ENCODE measurements around the gene OR6S1.

Gene OR6S1

DNA sequence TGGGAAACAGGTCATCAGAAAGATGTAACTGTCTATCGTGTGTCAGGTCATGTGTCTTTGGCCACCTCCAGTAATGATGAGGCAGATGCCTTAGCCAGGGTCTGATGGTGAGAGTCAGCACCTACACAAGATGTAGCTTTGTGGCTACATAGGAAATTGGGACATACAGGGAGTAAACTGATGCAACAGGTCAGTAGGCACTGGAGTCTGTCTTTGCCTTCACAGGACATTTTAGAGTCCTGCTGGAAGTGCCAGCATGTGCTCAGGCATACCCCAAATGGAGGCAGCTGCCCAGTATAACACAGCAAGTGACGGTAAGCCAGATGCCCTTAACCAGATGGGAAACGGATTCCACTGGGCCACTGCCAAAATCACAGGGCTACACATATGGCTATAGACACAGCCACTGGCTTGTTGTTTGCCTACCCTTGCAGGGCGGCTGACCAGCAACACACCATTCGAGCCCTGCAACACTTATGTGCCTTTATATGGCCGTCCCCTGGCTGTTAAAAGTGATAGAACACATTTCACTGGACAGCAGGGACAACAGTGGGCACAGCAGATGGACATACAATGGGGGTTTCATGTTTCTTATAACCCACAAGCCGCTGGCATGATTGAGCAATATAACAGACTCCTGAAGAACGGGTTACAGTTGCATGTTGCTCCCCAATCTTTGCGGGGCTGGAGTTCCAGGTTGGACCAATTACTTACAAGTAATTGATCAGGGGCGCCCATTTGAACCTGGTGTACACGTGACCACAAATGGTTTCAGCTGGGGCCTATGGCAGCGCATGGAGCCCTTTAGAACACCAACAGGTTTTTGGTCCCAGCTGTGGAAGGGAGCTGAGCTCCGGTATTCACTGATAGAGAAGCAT, 37.4 kb downstream of the OR6S1 start:
- no peaks in the 10 kb centered on the region for H3K27me3 ChIP-seq (replicated peaks; ENCODE audit: insufficient read depth, low read length)
- H3F3A ChIP-seq (ENCODE audit: insufficient read depth, low read length) = no peaks in the 10 kb centered on the region
- no peak overlapping the region for H3K4me3 ChIP-seq (ENCODE audit: low read length)
- H2AFZ ChIP-seq (ENCODE audit: low read length) = no peak overlapping the region
- TF ChIP-seq EZH2 (optimal IDR thresholded peaks at IDR 0.05; ENCODE audit: low read depth, low read length) = no peak
- no peak for TF ChIP-seq EZH2phosphoT487 (IDR thresholded peaks at IDR 0.05; ENCODE audit: low read length)
- TF ChIP-seq, protein P1, sequence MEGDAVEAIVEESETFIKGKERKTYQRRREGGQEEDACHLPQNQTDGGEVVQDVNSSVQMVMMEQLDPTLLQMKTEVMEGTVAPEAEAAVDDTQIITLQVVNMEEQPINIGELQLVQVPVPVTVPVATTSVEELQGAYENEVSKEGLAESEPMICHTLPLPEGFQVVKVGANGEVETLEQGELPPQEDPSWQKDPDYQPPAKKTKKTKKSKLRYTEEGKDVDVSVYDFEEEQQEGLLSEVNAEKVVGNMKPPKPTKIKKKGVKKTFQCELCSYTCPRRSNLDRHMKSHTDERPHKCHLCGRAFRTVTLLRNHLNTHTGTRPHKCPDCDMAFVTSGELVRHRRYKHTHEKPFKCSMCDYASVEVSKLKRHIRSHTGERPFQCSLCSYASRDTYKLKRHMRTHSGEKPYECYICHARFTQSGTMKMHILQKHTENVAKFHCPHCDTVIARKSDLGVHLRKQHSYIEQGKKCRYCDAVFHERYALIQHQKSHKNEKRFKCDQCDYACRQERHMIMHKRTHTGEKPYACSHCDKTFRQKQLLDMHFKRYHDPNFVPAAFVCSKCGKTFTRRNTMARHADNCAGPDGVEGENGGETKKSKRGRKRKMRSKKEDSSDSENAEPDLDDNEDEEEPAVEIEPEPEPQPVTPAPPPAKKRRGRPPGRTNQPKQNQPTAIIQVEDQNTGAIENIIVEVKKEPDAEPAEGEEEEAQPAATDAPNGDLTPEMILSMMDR (IDR thresholded peaks at IDR 0.05; ENCODE audit: low read length) = no peak
- no peaks in the 10 kb centered on the region for H3K79me2 ChIP-seq (ENCODE audit: low read length)
- H3K27ac ChIP-seq (ENCODE audit: low read length) = no peak overlapping the region
- no peaks in the 10 kb centered on the region for H3K36me3 ChIP-seq (replicated peaks; ENCODE audit: insufficient read depth, low read length)
- H3K4me1 ChIP-seq (ENCODE audit: low read length) = no peaks in the 10 kb centered on the region
- DNase-seq = no peak
- H3K9me3 ChIP-seq (replicated peaks; ENCODE audit: insufficient read depth, low read length) = no peaks in the 10 kb centered on the region
- no peak overlapping the region for H3K9ac ChIP-seq (ENCODE audit: low read length)
- H3K4me2 ChIP-seq (ENCODE audit: low read depth, low read length) = no peak overlapping the region
- H3K9me2 ChIP-seq (replicated peaks; ENCODE audit: insufficient read depth, low read length) = no peaks in the 10 kb centered on the region
- no peaks in the 10 kb centered on the region for H4K20me1 ChIP-seq (ENCODE audit: insufficient read depth, low read length)

DNA sequence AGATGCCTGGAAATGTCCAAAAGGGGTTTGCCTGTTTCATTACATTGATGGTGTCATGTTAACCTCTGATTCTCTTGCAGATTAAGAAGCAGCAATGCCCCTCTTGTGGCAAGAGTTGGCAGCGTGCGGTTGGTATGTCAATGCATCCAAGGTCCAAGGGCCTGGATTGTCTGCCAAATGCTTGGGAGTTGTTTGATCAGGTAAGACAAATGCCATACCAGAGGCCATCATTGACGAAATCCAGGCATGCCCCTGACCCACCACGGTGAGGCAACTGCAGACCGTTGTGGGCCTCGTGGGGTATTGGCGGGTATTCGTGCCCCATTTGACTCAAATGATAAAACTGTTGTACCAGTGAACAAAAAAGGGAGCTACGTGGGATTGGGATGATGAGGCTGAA, 38.9 kb downstream of the OR6S1 start:
- Histone ChIP-seq H2AFZ (ENCODE audit: low read length) (no peak overlapping the region), H3K9ac (ENCODE audit: low read length) (no peak overlapping the region), H3K4me2 (ENCODE audit: low read depth, low read length) (no peak overlapping the region), H3K79me2 (ENCODE audit: low read length) (no peaks in the 10 kb centered on the region), H3K27ac (ENCODE audit: low read length) (no peak overlapping the region), H3K36me3 (replicated peaks; ENCODE audit: insufficient read depth, low read length) (no peaks in the 10 kb centered on the region), H3K9me2 (replicated peaks; ENCODE audit: insufficient read depth, low read length) (no peaks in the 10 kb centered on the region), H3K4me1 (ENCODE audit: low read length) (no peaks in the 10 kb centered on the region), H3F3A (ENCODE audit: insufficient read depth, low read length) (no peaks in the 10 kb centered on the region), H3K4me3 (ENCODE audit: low read length) (no peak overlapping the region), H3K9me3 (replicated peaks; ENCODE audit: insufficient read depth, low read length) (no peaks in the 10 kb centered on the region), H3K27me3 (replicated peaks; ENCODE audit: insufficient read depth, low read length) (no peaks in the 10 kb centered on the region), H4K20me1 (ENCODE audit: insufficient read depth, low read length) (no peaks in the 10 kb centered on the region)
- TF ChIP-seq, protein P1 (IDR thresholded peaks at IDR 0.05; ENCODE audit: low read length) = no peak
- no peak for TF ChIP-seq EZH2phosphoT487 (IDR thresholded peaks at IDR 0.05; ENCODE audit: low read length)
- TF ChIP-seq EZH2 (optimal IDR thresholded peaks at IDR 0.05; ENCODE audit: low read depth, low read length) = no peak
- no peak for DNase-seq

DNA sequence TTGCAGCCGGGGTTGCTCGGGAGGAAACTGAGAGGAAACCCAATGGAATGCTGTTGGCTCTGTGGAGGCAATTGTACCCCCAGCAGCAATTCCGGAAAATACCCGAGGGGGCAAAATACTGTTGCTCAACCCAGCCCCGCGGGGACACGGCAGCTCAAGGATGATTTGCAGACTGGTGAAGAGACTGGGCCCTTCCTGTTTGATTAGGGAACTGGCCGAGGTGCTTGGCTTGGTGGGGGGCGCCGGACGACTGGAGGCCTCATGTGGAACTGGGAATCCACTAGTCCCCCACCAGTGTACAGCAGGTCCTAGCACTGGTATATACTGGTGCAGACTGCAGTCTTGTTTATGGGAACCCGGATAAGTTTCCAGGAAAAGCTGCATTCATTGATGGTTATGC, 40.0 kb downstream of the OR6S1 start:
- Histone ChIP-seq H3K27ac (ENCODE audit: low read length) (no peak overlapping the region), H3K79me2 (ENCODE audit: low read length) (no peaks in the 10 kb centered on the region), H3K9ac (ENCODE audit: low read length) (no peak overlapping the region), H3K9me2 (replicated peaks; ENCODE audit: insufficient read depth, low read length) (no peaks in the 10 kb centered on the region), H3K4me2 (ENCODE audit: low read depth, low read length) (no peak overlapping the region), H3K27me3 (replicated peaks; ENCODE audit: insufficient read depth, low read length) (no peaks in the 10 kb centered on the region), H2AFZ (ENCODE audit: low read length) (no peak overlapping the region), H3K36me3 (replicated peaks; ENCODE audit: insufficient read depth, low read length) (no peaks in the 10 kb centered on the region), H4K20me1 (ENCODE audit: insufficient read depth, low read length) (no peaks in the 10 kb centered on the region), H3F3A (ENCODE audit: insufficient read depth, low read length) (no peaks in the 10 kb centered on the region), H3K4me1 (ENCODE audit: low read length) (no peaks in the 10 kb centered on the region), H3K9me3 (replicated peaks; ENCODE audit: insufficient read depth, low read length) (no peaks in the 10 kb centered on the region), H3K4me3 (ENCODE audit: low read length) (no peak overlapping the region)
- DNase-seq = no peak
- TF ChIP-seq EZH2phosphoT487 (IDR thresholded peaks at IDR 0.05; ENCODE audit: low read length) (no peak), EZH2 (optimal IDR thresholded peaks at IDR 0.05; ENCODE audit: low read depth, low read length) (no peak)
- TF ChIP-seq, protein P1 (IDR thresholded peaks at IDR 0.05; ENCODE audit: low read length) = no peak

All from MM.1S (cell line).